HG02852 (cell line): ENCODE measurements around the gene AANAT.
"Not testable (repeated sequence)": the region's sequence is repeated elsewhere in the genome, so short reads cannot be mapped to it uniquely, and the experiment has no call there.

Experiments
- ATAC-seq: cut with Tn5 transposase; IDR thresholded peaks from one replicate; pipeline ENCODE4 v1.9.1; 2021; ENCODE audit warnings: mild to moderate bottlenecking, moderate library complexity; ENCODE audit not compliant: unreplicated experiment

The AANAT gene

DNA sequence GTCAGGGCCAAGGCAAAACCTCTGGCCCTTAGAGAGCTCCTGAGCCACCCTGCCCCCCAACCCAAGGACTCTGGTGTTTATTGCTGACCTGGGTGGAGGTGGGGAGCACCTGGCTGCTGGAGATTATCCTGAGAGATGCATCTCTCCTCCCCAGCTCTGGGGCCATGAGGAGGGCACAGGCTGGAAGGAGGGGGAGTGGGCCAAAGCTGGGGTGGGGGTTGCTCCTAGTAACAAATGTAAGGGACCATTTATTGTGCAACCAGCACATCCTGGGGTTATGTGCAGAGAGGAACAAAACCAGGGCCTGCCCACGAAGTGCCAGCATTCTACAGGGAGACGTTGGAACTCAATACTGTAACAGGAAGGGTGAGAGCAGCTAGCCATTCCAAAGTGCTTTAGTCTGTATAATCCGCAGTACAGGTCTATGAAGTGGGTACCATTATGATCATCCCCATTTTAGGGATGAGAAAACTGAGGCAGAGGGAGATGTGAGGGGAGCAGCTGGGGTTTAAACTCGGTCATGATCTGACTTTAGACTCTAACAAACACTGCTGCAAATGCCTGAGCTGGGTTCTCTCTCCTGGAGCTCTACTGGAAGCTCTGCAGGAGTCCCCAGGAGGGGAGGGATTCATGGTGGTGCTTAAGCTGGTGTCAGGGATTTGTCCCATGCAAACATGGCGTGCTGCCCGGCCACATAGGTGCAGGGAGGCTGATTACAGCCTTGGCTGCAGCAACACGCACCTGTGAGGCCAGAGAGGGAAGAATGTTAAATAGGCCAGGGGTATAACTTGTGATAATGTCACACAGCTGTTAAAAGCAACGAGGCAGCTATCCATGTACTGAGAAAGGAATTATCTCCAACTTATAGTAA lies 35.2 kb downstream of the AANAT start:
- ATAC-seq = no peak

DNA sequence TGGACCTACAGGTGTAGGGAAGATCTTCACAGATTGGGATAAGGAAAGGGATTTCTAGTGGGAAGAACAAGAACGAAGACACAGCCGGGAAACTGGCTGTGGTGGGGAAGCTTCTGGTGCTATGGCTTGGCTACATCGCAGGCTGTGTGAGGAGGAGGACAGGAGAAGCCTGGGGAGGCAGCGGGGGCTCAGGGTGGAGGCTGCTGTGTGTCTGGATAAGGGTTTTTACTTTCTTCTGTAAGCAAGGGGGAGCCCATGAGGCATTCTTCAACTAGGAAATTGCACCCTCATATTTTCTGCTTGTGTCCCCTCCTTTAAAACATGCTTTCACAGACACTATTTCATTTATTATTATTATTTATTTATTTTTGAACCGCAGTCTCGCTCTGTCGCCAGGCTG lies 36.7 kb downstream of the AANAT start:
- ATAC-seq = no peak

DNA sequence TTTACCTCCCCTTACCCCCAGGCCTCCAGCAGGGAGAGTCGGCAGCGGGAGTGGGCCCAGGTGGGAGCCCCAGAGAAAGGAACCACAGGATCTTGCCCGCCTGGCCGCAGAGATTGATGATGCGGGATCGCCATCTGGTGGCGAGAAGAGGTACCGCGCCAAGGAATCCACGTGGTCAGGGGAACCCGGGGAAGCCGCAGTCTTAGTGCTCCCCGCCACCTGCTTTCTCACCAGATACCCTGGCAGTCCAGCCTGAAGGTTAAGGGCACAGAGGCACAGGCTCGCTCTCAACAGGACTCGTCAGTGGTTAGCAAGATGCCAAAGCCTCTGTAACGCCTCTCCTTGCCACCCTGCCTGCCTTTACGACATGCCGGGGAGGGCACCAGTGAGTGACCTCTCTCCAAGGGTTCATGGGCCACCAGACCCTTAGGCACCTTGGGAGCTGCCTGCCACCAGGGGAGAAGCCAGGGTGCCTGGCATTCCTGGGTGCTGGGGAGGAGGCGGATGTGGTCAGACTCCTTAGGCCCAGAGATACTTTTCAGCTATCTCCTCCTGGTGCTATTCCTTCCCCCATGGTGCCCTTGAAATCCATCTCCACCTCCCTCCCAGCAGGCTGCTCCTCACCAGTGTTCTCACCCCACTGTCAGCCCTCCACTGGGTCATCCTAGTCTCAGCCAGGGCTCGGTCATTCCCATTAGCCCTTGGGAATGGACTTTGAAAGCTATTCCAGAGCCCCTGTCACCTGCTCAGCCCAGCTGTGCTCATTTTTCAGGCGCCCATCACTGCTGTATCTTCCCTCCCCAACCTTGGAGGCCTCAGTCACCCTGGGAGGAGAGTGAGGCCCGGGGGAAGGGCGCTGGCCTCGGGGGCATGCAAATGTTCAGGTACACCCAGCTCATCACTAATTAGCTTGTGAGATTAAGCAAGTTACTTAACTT lies 39.3 kb downstream of the AANAT start:
- ATAC-seq = no peak

DNA sequence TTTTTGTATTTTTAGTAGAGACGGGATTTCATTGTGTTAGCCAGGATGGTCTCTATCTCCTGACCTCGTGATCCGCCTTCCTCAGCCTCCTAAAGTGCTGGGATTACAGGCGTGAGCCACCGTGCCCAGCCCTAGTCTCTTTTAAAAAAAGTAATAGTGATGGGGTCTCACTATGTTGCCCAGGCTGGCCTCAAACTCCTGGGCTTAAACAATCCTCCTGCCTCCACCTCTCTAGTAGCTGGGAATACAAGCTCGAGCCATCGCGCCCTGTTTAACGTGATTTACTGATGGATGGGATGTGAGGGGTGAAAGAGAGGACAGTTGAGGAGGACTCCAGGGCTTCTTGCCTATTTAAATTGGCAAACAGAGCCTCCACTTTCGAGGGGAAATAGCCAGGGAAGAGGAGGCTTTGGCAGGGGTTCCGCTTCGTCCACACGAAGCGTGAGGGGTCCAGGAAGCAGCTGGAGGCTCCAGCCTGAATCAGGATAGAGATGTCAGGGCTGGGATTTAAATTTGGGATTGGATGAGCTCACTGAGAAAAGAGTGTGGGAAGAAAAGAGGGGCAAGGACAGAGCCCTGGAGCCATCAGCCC lies 41.2 kb downstream of the AANAT start:
- ATAC-seq = not testable (repeated sequence)

DNA sequence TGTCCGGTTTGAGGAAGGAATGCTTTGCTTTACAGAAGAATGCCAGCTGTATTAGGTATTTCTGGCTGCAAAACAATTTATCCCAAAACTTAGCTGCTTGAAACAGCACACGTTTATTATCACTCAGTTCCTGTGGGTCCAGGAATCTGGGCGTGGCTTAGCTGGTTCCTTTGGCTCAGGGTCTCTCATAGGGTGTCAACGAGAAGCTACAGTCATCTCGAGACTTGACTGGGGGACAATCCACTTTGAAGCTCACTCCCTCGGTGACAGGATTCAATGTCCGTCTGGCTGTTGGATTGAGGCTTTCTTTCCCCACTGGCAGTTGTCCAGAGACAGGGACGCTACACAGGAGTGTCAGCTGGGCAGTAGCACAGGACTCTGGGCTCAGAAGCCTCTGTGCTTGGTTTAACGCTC lies 43.4 kb downstream of the AANAT start:
- ATAC-seq = no peak

DNA sequence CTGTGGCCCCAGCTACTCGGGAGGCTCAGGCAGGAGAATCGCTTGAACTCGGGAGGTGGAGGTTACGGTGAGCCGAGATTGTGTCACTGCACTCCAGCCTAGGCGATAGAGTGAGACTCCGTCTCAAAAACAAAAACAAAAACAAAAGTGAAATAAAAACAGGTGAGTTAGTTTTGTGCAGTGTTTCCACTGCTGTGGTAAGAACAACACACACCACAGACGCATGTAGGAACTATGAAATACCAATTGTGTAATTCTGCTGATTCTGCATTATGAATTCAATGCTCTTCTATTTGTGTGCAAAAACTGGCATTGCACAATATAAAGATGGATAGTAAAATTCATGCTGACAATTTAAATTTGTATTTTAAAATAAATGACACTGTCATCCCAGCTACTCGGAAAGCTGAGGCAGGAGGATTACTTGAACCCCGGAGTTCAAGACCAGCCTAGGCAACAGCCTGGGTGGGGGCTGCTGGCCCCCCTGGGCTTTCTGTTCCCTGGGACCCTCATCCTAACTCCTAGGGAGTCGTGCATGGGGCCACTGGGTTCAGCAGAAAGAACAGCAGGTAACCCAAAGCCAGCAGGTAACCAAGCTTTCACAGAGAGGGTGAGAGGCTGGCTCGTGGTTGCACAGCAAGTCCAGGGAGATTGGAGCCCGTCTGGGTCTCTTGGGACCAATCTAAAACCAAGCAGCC lies 44.4 kb downstream of the AANAT start:
- ATAC-seq = no peak

DNA sequence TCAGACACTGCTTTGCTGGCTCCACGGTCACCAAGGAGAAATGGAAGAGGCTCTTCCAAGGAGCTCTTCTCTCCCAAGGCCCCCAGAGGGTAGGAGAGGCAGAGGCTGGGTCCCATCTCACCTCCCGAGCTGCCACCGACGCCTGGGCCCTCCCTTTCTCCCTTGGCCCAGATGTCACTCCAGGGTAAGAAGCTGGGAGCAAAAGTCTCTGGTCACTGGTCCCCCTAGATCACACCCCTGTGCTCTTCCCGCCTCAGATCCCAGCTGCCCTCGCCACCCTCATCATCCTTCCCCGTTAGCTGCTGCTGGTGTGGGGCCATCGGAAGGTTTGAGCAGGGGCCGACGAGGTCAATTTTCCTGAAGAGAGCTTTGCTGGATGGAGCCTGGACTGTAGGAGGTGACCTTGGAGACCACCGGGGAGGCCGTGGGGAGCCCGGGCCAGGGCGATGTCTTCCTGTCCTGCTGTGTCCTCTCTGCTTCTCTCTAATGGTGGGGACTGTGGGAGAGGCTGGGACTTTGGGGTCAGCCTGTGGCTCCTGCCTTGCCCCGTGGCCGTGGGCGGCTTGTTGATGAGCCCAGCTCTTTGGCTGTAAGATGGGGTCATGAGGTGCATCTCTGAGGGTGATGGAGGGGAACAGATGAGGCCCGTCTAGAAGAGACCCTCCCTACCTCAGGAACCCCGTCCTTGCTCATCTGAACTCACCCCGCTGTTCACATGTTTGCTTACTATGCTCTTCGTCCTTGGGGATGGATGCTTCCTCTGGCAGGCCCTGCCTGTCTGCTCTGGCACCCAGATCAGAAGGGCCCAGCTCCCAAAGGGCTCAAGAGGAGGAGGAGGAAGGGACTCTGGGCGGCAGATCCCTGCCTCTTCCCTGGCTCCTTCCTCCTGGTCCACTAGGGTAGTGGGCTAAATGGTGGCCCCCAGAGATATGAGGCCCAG lies 45.2 kb downstream of the AANAT start:
- ATAC-seq = no peak

DNA sequence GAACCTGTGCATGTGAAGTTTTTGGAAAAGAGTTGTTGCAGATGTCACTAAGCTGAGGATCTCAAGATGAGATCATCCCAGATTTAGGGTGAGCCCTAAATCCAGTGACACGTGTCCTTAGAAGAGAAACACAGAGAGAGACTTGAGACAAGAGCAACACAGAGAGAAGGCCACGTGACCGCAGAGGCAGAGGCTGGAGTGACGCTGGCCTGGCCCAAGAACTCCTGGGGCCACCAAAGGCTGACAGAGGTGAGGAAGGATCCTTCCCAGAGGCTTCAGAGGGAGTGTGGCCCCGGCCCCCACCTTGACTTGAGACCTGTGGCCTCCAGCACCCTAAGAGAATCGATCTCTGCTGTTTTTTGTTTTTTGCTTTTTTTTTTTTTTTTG lies 45.9 kb downstream of the AANAT start:
- no peak for ATAC-seq

DNA sequence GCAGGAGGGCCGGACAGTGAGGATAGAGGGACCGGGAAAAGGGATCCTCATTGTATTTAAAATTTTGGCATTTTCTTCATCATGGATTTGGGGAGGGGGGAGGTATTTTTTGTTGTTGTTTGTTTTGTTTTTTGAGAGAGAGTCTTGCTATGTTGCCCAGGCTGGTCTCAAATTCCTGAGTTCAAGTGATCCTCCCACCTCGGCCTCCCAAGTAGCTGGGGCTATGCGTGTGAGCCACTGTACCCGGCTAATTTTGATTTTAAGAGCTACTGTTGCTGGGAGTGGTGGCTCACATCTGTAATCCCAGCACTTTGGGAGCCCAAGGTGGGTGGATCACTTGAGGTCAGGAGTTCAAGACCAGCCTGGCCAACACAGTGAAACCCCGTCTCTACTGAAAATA lies 47.0 kb downstream of the AANAT start:
- not testable (repeated sequence) for ATAC-seq

DNA sequence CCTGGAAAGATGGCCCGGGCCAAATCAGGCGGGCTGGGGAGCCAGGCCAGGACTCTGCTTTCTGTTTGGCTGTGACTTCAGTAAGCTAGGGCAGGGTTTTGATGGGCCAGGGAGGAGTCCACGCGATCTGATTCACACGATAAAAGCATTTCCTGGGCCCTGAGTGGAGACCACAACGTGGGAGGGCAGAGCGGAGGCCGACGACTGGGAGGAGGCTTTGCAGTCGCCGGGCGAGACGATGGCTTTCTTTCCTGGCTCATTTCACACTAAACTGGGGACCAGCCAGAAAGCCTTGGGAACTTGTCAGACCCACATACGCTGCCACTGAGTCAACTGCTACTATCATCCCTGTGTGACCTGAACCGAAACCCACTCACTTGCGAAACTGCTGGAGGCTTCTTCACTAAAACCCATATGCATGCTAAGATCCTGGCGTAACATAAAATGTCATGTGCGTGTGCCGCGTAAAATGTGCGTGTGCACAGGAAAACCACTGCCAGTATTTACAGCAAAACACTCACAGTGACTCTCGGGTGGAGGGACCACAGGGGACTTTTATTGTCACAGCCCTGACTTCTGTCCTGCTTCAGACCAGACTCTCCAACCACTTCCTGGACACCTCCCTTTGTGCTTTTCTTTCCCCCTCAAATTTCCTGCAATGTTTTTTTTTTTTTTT lies 48.0 kb downstream of the AANAT start:
- ATAC-seq = peak; percentile 67

DNA sequence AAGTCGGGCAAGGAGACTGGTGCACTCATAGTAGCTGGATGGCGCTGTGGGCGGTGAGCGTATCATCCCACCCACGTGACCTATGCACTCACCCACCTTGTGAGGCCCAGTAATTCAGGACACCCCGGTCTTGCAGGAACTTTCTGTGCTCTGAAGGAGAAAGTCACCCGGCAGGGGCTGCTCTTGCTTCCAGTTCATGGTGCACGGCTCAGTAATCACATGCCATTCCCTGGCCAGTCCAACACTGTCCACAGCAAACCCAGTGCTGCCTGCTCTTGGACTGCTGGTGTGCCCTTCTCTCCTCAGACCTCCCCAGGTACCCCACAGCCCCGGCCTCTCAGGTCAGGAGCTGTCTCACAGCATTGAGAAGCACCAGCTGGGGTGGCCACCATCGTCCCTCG lies 50.2 kb downstream of the AANAT start:
- ATAC-seq = no peak

DNA sequence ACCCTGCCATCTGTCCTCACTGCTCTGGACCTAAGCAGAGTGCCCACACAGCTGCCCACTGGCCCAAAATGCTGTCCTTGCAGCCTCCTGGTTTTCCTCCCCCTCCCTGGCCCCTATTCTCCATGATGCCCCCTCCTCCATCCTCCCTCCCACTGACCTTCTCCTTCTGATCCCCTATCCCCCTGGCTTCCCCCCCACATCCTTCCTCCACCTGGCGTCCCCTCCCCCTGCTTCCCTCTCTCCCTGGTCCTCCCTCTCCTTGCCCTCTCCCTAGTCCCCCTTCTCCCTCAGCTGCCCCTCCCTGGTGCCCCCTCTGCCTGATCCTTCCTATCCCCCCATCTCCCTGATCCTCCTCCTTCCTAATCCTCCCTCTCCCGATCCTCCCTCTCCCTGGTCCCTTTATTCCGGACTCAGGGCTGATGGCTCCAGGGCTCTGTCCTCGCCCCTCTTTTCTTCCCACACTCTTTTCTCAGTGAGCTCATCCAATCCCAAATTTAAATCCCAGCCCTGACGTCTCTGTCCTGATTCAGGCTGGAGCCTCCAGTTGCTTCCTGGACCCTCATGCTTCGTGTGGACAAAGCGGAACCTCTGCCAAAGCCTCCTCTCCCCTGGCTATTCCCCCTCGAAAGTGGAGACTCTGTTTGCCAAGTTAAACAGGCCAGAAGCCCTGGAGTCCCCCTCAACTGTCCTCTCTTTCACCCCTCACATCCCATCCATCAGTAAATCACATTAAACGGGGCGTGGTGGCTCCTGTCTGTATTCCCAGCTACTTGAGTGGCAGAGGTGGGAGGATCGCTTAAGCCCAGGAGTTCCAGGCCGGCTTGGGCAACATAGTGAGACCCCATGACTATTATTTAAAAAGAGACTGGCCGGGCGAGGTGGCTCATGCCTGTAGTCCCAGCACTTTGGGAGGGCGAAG lies 51.9 kb downstream of the AANAT start:
- no peak for ATAC-seq
